HG03135 (cell line): Measurements from ENCODE around the gene PNPLA5.
"Not testable (repeated sequence)": the region's sequence is repeated elsewhere in the genome, so short reads cannot be mapped to it uniquely, and the experiment has no call there.

Experiments
- ATAC-seq: cut with Tn5 transposase; IDR thresholded peaks from one replicate; pipeline ENCODE4 v1.9.1; 2021; ENCODE audit warnings: mild to moderate bottlenecking, moderate library complexity; ENCODE audit not compliant: unreplicated experiment

PNPLA5 gene

GRCh38 chr22:43891360-43892182, at the start of gene PNPLA5:
Gene PNPLA5 (minus strand): TSS chr22:43892013. CDS start chr22:43891880, 133 bp downstream.
- no peak for ATAC-seq

- ATAC-seq: no peak
These were observed 49.6 kb upstream of the PNPLA5 start for GRCh38 chr22:43941449-43941848.

- ATAC-seq: no peak
These were observed 40.0 kb upstream of the PNPLA5 start for GRCh38 chr22:43931771-43932170.

- no peak for ATAC-seq
These were observed 37.1 kb upstream of the PNPLA5 start for GRCh38 chr22:43928908-43929307.

GRCh38 chr22:43928468-43928867, 36.7 kb upstream of the PNPLA5 start:
- ATAC-seq: no peak

GRCh38 chr22:43926349-43926710, 34.5 kb upstream of the PNPLA5 start:
- ATAC-seq: no peak

GRCh38 chr22:43925433-43926348, 33.9 kb upstream of the PNPLA5 start:
- no peak for ATAC-seq

GRCh38 chr22:43924877-43925276, 33.1 kb upstream of the PNPLA5 start:
- no peak for ATAC-seq

- ATAC-seq: no peak
These were observed 32.0 kb upstream of the PNPLA5 start, which contains the start of gene PNPLA3 for GRCh38 chr22:43923631-43924464. Gene PNPLA3 (plus strand): TSS chr22:43923805. CDS start chr22:43923912, 107 bp downstream.

GRCh38 chr22:43923191-43923590, 31.4 kb upstream of the PNPLA5 start:
- ATAC-seq: no peak

- ATAC-seq: no peak
These were observed 30.3 kb upstream of the PNPLA5 start for GRCh38 chr22:43922123-43922522.

- no peak for ATAC-seq
These were observed 29.6 kb upstream of the PNPLA5 start for GRCh38 chr22:43921370-43921769.

- ATAC-seq: no peak
These were observed 27.5 kb upstream of the PNPLA5 start for GRCh38 chr22:43919106-43919973.

GRCh38 chr22:43917521-43917920, 25.7 kb upstream of the PNPLA5 start:
- ATAC-seq: no peak

GRCh38 chr22:43911351-43911750, 19.5 kb upstream of the PNPLA5 start:
- ATAC-seq: no peak

GRCh38 chr22:43910178-43910695, 18.4 kb upstream of the PNPLA5 start:
- no peak for ATAC-seq

- ATAC-seq: no peak
These were observed 17.9 kb upstream of the PNPLA5 start for GRCh38 chr22:43909708-43910107.

- no peak for ATAC-seq
These were observed 13.9 kb upstream of the PNPLA5 start for GRCh38 chr22:43905681-43906080.

GRCh38 chr22:43904412-43904811, 12.6 kb upstream of the PNPLA5 start:
- not testable (repeated sequence) for ATAC-seq

- not testable (repeated sequence) for ATAC-seq
These were observed 11.2 kb upstream of the PNPLA5 start for GRCh38 chr22:43903033-43903432.
